Putamen (tissue), 1 donor: Measurements from ENCODE around the gene P4HA1.
A peak's percentile ranks its signal among the peaks of the same experiment; 100 is the strongest.

Experiments
- DNase-seq: peaks from one replicate; pipeline ENCODE4 v3.0.0-alpha.2; 2016; ENCODE audit warnings: low spot score

Gene P4HA1

DNA sequence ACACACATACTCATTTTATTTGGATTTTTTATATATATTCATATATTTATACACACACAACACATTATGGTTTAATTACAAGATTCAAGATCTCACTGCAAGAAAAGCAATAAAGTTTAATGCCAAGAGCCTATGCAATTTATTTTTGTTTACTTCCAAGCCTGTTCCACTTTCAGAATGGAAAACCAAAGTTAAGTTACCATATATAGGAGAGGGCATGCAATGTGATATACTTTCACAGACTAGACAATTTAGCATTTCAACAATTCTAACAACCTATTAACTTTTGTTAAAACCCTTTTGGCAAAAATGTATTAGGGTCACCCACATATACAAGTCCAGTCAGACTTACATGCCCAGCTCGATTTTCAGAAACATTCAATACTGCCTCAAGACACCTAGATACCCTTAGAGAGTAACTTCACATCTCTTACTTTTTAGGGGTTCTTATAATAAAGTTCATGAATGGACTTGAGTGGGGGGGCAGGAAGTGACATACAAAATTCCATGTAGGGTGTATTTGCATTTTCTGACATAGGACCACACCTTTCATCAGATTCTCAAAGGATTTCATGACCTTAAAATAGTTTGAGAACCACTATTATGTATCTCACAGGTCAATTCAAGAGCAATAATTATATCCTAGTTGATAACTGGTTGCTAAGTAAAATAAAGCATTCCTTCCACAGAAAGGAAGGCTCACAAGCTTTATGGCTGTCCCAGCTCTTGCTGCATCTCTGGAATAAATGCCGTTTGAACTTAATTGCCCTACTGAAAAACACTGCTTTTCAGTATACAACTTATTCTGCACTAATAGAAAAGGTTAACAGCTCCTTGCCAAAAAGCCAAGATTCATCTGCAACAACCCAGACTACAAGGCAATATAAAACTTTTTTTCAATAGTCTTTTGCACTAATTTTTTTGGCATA, 2.5 kb downstream of the P4HA1 start:
- no peak for DNase-seq

DNA sequence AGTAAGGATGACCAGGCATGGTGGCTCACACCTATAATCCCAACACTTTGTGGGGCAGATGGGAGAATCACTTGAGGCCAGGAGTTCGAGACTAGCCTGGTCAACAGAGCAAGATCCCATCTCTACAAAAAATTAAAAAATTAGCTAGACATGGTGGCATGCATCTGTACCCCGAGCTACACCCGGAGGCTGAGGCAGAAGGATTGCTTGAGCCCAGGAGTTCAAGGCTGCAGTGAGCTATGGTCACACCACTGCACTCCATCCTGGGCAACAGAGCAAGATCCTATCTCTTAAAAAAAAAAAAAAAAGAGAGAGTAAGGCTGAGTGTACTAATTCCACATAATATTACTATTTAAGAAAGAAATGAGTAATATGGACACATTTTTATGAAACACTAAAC, 3.8 kb downstream of the P4HA1 start:
- no peak for DNase-seq

DNA sequence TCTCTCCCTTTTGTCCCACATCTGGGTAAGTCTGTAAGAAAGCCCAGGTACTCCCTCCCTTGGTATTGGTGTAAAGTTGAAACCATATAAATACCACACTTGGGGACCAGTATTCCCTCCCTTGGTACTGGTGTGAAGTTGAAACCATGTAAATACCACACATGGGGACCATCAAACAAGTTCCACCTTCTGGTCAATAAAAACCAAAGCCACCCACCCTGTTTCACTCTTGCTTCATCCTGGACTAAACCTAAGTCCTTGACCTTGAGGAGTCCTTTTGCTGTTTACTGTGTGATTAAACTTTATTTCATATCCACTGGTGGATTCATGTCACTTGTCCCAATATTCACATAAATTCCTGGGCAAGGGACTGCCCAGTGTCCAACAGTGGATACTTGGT, 8.4 kb downstream of the P4HA1 start:
- DNase-seq = no peak

DNA sequence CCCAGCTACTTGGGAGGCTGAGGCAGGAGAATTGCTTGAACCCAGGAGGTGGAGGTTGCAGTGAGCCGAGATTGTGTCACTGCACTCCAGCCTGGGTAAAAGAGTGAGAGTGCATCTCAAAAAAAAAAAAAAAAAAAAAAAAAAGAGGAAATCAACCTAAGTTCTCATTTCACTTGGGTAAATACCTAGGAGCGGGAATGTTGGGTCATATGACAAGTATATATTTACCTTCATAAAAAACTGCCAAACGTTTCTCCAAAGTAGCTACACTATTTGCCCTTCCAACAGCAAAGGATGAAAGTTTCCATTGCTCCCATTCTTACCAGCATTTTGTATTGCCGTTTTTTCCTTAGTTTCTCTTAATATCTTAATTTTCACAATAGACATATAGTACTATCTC, 9.8 kb downstream of the P4HA1 start:
- DNase-seq = no peak

DNA sequence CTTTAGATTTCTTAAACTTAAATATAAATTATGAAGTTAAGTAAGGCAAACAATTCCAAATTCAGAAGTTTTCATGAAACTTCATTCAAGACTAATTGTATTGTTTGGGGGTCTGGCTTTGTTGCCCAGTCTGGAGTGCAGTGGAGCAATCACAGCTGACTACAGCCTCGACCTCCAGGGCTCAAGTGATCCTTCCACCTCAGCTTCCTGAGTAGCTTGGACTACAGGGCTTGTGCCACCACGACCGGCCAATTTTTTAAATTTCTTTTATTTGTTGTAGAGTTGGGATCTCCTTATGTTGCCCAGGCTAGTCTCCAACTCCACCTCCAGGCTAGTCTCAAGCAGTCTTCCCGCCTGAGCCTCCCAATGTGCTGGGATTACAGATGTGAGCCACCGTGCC, 12.5 kb downstream of the P4HA1 start:
- no peak for DNase-seq

DNA sequence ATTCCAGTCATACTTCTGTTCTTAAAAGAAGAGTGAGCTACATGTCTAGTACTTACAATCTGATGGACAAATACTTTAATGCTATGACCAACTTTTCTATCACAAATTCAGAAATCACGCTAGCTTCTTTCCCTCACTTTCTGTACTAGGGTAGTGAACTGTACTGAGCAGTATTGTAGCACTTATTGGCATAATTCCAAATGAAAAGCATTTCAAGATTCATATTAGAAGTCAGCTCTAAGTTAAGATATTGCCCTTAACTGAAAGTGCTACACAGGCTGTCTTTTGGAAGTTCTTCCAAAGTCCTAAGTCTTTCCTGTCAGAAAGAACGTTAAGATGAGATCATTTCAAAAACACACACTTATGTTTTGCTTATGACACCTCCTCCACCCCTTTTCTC, 13.4 kb downstream of the P4HA1 start:
- DNase-seq = no peak

DNA sequence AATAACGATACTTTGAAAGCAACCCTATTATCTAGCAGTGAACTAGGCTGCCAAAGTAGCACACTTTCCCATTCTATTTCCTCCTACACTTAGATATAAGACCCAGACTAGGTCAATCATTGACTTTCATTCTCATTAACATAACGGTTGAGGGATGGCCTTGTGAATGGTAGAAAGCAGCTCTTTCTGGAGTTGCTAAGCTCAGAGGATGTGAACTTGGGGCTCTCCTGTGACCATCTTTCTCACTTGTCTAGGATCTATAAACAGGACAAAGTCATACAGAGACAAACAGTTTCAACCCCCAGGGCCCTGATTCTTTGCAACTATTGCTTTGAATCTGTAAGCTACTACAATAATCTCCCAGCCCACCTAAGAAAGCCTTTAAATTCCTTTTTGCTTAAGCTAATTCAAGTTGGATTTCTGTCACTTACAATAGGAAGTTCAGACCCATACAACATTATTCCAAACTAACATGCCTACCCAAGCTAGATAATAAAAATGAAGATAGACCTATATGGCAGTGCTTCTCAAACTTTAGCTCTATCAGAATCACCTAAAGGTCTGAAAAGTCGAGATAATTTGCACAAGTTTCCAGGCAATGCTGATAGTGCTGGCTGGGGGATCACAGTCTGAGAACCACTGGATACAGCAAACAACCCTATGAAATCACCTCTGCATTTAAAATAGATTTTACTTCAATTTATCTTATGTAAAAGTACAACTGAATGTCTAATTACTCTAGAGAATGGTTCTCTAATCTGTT, 16.7 kb downstream of the P4HA1 start:
- no peak for DNase-seq

DNA sequence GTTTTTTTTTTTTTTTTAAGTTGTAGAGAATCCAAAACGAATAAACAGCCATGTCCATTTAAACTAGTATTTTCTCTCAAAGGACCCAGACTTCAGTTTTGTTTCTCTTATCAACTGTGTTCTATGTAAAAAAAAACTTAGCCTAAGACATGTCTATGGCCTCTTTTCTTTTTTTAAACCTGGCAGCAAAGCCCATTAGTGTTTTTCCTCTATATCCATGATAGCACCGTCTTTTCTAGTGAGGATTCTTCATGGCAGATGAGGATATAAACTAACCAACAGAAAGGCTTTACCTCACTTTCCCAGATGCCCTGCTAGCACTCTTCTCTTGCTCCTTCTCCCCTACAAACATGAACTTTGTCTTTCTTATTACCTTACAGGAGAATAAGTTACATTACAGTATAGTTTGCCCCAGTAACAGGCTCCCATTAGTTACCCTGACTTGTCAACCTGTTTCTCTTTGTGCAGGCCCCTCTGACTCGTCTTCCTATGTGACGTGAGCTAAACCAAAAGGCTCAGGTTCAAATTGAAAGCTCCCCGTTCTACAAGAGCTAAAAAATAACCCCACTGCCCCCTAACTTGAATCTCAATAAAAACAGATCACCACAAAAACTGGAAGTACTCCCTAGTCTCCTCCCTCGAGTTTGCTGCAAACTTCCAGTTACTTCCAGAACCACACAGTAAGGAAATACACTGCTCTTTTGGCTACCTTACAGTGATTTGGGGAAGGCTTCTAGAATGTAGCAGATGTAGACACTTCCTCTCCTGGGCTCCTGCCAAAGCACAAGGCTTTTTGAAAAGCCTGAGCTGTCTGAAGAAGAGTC, 20.1 kb downstream of the P4HA1 start:
- peak; percentile 64 for DNase-seq

DNA sequence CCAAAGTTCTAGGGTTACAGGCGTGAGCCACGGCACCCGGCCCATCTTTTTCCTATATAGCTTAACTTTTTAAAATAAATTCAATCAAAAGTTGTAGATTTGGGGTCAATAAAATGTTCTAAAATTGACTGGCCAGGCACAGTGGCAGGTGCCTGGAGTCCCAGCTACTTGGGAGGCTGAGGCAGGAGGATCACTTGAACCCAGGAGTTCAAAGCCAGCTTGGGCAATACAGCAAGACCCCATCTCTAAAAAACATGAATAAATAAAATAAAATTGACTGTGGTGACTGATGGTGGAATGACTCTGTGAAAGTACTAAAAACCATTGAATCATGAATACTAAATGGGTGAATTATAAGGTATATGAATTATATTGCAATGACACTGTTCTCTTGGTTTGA, 20.8 kb downstream of the P4HA1 start:
- no peak for DNase-seq

DNA sequence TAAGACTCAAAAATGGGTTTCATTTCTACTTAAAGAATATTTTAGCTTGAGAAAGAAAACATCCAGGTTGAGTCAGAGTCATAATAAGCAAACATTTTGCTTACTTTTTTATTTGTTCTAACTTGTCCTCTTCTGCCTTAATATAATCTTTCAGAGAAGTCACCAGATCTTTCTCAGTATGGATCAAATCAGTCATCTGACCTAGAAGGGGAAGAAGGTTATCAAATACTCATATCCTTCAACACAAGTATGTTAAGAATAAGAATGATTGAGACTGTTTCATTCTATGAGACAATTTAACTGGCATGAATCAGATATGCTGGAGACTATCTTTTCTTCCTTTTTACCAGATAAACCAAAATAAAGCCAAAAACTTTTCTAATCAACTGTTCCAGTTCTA, 23.0 kb downstream of the P4HA1 start:
- DNase-seq = no peak

DNA sequence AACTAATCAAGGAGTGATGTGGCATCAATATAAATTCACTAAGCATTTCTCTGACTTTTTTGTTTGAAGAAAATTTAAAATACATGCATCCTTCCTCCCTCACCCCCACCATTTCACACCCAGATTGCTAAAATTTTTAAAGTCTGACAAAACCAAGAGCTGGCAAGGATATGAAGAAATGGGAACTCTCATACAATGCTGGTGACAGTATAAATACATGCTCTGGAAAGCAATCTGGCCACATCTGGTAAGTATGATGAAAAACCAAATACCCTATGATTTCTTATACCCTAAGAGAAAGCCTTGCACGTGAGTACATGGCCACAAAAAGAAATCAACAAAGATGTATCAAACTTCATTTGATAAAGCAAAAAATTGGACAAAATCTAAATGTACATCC, 31.2 kb downstream of the P4HA1 start:
- DNase-seq = no peak

DNA sequence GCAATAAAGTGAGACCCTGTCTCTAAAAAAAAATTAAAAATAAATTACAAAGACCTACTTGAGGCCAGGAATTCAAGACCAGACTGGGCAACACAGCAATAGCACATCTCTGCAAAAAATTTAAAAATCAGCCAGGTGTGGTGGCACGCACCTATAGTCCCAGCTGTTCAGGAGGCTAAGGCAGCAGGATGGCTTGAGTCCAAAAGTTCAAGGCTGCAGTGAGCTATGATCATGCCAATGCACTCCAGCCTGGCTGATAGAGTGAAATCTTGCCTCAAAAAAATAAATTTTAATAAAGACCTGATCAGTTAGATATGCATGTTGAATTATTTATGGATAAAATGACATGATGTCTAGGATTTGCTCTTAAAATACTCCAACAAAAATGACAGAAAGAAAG, 34.9 kb downstream of the P4HA1 start:
- DNase-seq = no peak

DNA sequence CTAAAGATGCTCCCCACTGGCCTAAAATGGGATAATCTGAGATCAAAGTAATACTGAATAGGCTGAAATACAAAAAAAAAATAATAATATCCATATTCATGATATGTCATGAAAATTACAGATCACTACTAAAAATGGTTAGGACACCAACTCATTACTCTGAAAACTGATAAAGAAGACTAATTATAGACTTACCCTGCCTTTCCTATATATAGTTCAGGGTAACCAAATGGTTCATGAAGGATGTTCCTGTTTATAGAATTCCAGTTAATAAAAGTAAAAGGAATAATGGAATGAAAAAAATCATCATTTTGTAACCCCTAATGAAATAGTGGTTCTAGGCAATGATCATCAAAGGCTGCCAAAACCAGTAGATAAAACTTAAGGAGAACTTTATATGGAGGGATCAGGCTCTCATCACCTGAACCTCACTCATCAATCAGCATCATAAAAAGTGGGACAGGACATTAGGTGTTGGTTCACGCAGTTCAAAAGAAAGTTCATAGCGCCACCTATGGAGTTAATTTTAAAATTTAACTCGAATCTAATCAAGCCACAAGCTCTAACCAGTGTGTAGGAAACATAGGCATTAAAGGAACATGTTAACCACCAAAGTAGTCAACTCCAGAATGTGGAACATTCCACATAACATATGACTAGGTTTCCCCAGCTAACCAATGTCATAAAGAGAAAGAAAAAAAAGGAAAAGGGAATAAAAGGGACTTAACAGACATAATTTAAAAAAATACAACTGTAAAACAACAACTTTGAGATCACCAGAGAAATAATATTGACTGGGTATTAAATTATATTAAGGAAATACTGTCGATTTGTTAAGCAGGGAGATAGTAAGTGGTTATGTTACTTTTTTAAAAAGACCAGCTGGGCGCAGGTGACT, 35.7 kb downstream of the P4HA1 start:
- no peak for DNase-seq

DNA sequence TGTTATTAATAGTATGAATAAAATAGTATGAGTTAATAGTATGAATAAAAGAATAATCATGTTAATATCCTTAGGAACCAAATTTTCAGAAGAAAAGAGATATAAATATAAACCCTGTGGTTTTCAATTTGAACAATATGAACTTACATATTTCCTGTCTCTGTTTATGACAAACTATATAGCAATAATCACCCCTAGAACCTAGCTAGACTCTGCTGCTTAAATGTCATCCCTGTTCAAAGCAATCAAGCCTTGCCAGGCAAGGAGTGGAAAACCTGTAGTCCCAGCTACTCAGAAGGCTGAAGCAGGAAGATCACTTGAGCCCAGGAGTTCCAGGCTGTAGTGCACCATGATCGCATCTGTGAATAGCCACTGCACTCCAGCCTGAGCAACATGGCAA, 36.5 kb downstream of the P4HA1 start:
- DNase-seq = no peak

DNA sequence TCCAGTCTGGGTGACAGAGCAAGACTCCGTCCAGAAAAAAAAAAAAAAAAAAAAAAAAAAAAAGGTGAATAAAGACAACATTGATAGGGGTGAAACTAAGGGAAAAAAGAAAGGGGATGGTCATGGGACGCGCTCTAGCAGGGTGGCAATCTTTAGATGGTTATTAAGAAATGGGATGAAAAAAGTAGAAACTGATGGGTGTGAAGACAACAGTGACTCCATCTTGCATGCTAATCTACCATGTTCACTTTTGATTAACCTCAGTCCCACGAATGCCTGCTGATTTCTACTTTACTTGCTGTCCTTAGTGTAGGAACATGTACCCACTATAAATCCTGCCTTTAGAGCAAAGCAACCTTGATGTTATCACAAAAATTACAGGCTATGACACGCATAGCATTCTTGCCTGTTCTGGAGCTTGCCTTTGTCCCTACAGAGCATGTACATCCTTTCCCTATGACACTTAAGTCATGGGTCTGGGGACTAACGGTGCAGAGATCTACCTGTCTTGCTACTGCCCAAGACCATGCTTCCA, 38.5 kb downstream of the P4HA1 start:
- DNase-seq = no peak

DNA sequence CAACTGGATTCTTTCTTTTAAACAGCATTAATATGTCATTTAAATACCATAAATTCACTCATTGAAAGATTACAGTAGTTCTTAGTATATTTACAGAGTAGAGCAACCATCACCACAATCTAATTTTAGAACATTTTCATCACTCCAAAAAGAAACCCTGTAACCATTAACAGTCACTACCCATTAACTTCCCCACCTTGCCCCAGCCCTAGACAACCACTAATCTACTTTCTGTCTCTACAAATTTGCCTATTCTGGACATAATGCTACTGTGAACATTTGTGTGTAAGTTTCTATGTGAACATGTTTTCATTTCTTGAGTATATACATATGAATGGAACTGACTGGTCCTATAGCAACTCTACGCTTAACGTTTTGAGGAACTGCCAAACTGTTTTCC, 42.4 kb downstream of the P4HA1 start:
- DNase-seq = no peak

DNA sequence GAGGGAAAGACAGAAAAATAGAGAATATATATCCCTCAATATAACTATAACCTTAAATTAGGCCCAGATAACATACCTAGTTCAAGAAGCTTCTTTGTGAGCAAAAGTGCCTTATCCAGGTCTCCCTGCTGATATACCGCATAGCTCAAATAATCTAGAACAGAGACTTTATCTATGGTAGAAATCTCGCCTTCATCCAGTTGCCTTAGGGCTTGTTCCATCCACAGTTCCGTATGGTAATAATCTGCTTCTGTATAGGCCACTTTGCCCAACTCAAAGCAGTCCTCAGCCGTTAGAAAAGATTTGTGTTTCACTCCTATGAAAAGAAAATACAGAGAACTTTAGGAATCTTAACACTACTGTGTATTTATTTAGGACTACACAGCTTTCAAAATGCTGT, 43.4 kb downstream of the P4HA1 start:
- no peak for DNase-seq

DNA sequence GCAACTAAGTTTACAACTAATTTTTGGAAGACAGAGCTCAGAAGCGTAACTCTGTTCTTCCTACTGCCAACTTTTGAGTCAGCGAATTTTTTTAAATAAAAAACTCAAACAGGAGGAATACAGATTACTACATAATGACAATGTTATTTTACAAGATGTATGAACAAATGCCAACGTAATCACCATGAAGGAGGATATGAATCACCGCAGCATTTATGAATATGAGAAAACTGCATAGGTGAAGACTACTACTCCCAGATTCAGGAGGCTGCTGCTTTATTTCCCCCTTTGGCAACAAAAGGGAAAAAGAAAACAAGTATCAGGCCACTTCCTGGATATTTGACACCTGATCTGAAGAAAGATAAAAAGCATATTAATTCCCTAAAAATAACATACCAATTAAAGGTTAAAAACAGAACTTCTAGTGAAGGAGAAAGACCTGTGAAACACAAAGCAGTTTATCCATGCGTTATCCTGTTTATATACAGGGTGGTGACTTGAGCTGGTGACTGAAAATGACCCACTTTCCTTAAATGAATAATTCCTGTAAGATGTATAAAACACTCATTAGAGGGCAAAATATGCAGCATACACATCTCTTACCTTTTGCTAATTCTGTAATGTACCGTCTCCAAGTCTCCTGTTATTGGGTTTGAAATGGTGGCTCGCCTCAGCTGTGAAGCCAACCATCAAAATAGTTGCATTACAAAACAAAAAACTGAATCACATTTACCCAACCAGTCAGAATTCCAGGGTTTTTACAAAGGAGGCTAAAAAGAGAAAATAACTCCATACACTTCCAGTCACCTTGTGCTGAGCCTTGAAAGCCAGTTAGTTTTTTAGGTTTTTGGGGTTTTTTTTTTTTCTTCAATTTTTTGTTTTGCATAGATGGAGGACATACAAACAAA, 52.0 kb downstream of the P4HA1 start:
- DNase-seq = peak; percentile 11

DNA sequence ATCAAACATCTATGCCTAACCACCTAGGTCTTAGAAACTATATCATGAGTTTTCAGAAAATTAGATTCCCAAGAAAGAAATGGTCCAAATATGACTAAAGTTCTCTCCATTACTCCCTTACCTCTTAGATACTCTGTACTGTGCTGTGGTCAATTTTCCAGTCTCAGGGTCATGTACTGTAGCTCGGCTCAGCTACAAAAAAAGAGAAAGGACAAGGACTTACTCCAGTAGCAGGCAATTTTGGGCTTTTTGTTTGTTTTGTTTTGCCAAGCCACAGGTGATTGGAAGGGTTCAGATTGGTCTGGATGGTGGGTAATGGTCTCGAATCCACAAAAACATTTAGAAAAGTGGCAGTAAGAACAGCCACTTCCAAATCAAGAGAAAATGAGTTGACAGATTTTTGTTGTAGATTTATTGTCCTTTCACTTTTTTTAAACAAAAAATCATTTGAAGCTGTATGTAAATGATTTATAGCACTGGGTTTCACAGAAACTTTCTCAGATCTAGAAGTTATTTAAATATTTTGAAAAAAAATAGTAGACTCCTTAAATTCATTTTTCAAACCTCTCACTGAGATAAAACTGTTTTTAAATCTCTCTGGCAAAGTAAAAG, 52.8 kb downstream of the P4HA1 start:
- no peak for DNase-seq

DNA sequence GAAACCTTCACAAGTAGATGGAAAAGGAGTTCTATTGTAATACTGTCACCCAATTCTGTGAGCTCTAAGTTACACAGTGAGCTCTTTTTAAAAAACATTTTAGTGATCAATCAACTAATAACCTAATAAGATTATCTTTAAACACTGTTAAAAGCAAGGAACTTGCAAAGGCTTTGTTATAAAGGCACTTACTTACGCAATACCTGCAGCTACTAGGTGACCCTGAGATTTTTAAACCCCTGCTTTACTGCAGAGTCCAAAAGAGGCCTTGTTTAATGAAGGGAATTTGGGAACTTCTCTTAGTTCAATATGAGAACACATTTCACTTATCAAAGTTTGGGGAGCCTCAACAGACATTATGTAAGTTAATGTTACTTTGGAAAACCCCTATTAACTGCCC, 53.3 kb downstream of the P4HA1 start:
- no peak for DNase-seq
